Smooth muscle cell (in vitro differentiated cells): ENCODE results near the gene PANK1. TPM values are rescaled to one million over a fixed set of nuclear protein-coding genes. Genes with fewer than 3 reads are reported as not detected.

ENCODE experiments used
- DNase-seq: peaks from one replicate; lab custom pipeline; 2025; ENCODE audit not compliant: unreplicated experiment; lab: John Stamatoyannopoulos, UW
- H2AFZ ChIP-seq: fragments of 200-600 bp; sonication (generic); 2 replicates; pipeline ENCODE4 v1.6.0; 2016; ENCODE audit warnings: antibody characterized with exemption, low read depth, mild to moderate bottlenecking
- H3F3A ChIP-seq: fragments of 200-600 bp; sonication (generic); 2 replicates; pipeline ENCODE4 v1.6.0; 2017; ENCODE audit warnings: antibody characterized with exemption, low read depth
- H3K27ac ChIP-seq: fragments of 200-600 bp; sonication (generic); 2 replicates; pipeline ENCODE4 v1.5.1; 2016; ENCODE audit warnings: low read depth, mild to moderate bottlenecking
- H3K27me3 ChIP-seq: fragments of 200-600 bp; sonication (generic); 2 replicates; pipeline ENCODE4 v1.6.1; 2016; ENCODE audit warnings: low read depth, mild to moderate bottlenecking
- H3K36me3 ChIP-seq: fragments of 200-600 bp; sonication (generic); 2 replicates; pipeline ENCODE4 v1.5.1; 2016; ENCODE audit warnings: low read depth
- H3K4me1 ChIP-seq: fragments of 200-600 bp; sonication (generic); 2 replicates; pipeline ENCODE4 v1.5.1; 2016; ENCODE audit warnings: low read depth
- H3K4me2 ChIP-seq: fragments of 200-600 bp; sonication (generic); 2 replicates; pipeline ENCODE4 v1.6.0; 2016; ENCODE audit warnings: mild to moderate bottlenecking
- H3K4me3 ChIP-seq: fragments of 200-600 bp; sonication (generic); 2 replicates; pipeline ENCODE4 v1.5.1; 2016; ENCODE audit warnings: mild to moderate bottlenecking
- H3K79me2 ChIP-seq: fragments of 200-600 bp; sonication (generic); 2 replicates; pipeline ENCODE4 v1.6.0; 2016; ENCODE audit warnings: low read depth, mild to moderate bottlenecking
- H3K9ac ChIP-seq: fragments of 200-600 bp; sonication (generic); 2 replicates; pipeline ENCODE4 v1.6.0; 2016; ENCODE audit warnings: low read depth
- H3K9me3 ChIP-seq: fragments of 200-600 bp; sonication (generic); replicated peaks from 2 replicates; pipeline ENCODE4 v1.5.1; 2016; ENCODE audit warnings: low read depth
- H4K20me1 ChIP-seq: fragments of 200-600 bp; sonication (generic); 2 replicates; pipeline ENCODE4 v1.6.0; 2016; ENCODE audit warnings: low read depth
- WGBS: methylation state at CpG from one replicate; pipeline ENCODE4 v1.1.7; 2016; ENCODE audit warnings: low lambda C conversion rate; 5-methylcytosine and 5-hydroxymethylcytosine counted together
- polyA plus RNA-seq: library from polyadenylated mRNA; unstranded; fragments of >200 nt; fragmentation: Nextera tagmentation; extraction: Ambion mirVana; gene quantifications from 2 replicates; pipeline ENCODE4 v1.2.1, GENCODE V29; 2016
- total RNA-seq: library from RNA; depleted of rRNA; stranded (reverse); fragments of >200 nt; gene quantifications from 2 replicates; pipeline ENCODE4 v1.2.3, GENCODE V29; 2014
- TF ChIP-seq, protein P1 (sequence below): fragments of 200-600 bp; sonication (generic); IDR thresholded peaks from 2 replicates; pipeline ENCODE4 v1.5.1; 2017; ENCODE audit warnings: borderline replicate concordance, mild to moderate bottlenecking, antibody characterized with exemption; ENCODE audit not compliant: insufficient read depth, poor library complexity, severe bottlenecking

The PANK1 gene
- total and polyA plus RNA-seq, 2 experiments from 2014 or later = 8.6 to 14.1 TPM

DNA sequence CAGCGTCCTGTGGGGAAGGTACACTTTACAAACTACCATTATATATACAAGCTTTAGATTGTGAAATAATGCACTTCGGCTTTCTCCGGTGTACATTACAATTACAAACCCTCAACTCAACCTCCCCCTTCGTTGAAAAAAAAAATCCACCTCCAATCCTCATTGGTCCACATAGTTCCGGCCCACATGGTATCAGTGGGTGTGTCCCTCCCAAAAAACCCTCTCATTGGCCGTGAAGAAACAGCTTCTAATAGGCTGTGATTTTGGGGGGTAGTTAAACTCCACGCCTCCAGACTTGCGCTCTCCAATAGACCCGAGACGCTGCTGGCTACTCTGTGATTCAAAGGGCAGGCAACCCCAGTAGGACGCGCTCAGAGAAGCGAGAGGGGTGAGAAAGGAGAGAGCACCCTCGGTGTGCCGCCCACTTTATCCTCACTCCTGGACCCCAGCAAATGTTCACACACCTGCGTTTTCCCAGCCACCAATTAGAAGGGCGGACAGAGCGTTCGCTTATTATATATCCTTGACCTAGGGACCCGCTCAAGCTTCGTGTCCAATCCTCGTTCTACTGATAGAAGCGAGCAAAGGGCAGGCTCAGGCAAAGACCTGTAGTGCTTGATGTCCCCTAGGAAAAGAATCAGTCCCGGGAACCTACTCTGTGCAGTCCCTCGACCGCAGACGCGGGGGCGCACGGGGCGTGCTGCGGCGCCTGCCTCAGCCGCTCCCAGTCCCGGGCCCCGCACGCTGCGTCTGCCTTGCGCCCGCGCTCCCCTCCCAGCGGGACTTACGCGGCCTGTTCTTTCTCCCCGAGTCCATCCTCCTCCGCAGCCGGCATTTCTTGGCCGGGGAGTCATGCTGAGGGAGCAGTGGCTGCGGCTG, 991 bp downstream of the PANK1 start:
- Histone ChIP-seq H2AFZ (peak overlapping the region; percentile 32), H3K36me3 (no peaks in the 10 kb centered on the region), H3K4me3 (peak overlapping the region; percentile 86), H3K4me1 (peaks cover 17% of the 10 kb centered on the region), H3K9me3 (no peaks in the 10 kb centered on the region), H3K9ac (peak overlapping the region; percentile 76), H3K79me2 (peaks cover 44% of the 10 kb centered on the region), H3F3A (peaks cover 14% of the 10 kb centered on the region), H3K4me2 (peak overlapping the region; percentile 81), H3K27ac (peak overlapping the region; percentile 85), H3K27me3 (no peaks in the 10 kb centered on the region), H4K20me1 (peaks cover 31% of the 10 kb centered on the region)
- DNase-seq = peak; percentile 53
- TF ChIP-seq, protein P1, sequence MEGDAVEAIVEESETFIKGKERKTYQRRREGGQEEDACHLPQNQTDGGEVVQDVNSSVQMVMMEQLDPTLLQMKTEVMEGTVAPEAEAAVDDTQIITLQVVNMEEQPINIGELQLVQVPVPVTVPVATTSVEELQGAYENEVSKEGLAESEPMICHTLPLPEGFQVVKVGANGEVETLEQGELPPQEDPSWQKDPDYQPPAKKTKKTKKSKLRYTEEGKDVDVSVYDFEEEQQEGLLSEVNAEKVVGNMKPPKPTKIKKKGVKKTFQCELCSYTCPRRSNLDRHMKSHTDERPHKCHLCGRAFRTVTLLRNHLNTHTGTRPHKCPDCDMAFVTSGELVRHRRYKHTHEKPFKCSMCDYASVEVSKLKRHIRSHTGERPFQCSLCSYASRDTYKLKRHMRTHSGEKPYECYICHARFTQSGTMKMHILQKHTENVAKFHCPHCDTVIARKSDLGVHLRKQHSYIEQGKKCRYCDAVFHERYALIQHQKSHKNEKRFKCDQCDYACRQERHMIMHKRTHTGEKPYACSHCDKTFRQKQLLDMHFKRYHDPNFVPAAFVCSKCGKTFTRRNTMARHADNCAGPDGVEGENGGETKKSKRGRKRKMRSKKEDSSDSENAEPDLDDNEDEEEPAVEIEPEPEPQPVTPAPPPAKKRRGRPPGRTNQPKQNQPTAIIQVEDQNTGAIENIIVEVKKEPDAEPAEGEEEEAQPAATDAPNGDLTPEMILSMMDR = no peak
- WGBS = 2% methylated on average over 48 of the region's 49 CpGs

DNA sequence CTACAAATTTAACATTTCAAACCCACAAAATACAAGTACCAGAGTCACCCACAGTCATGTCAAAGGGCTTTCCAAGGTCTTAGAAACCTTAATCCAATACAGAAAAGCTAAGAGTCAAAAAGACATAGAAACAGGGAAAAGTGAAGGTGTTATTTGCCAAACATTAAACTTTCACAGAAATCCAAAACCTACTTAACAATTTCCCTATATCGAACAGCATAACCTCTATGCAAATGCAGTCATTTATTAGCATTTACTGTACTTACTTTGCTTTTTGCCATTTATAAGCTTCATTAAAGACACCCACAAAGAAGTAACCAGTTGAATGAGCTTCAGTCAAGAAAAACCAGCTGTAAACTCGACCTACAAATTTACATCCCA, 1.6 kb downstream of the PANK1 start:
- H3K4me3 ChIP-seq = peak overlapping the region; percentile 86
- H2AFZ ChIP-seq = peak overlapping the region; percentile 32
- H3F3A ChIP-seq = peaks cover 14% of the 10 kb centered on the region
- H3K9ac ChIP-seq = peak overlapping the region; percentile 3
- H3K4me2 ChIP-seq = peak overlapping the region; percentile 81
- H4K20me1 ChIP-seq = peaks cover 32% of the 10 kb centered on the region
- H3K27ac ChIP-seq = peak overlapping the region; percentile 85
- peaks cover 48% of the 10 kb centered on the region for H3K79me2 ChIP-seq
- H3K9me3 ChIP-seq = no peaks in the 10 kb centered on the region
- H3K27me3 ChIP-seq = no peaks in the 10 kb centered on the region
- H3K4me1 ChIP-seq = peaks cover 17% of the 10 kb centered on the region
- 0% methylated on average over 2 of the region's 2 CpGs for WGBS
- DNase-seq = no peak
- H3K36me3 ChIP-seq = no peaks in the 10 kb centered on the region
- TF ChIP-seq, protein P1 = no peak

GRCh38 chr10:89642193-89642592, 2.8 kb downstream of the PANK1 start:
- H3K79me2 ChIP-seq = peaks cover 60% of the 10 kb centered on the region
- no peak overlapping the region for H3K27ac ChIP-seq
- H3K27me3 ChIP-seq = no peaks in the 10 kb centered on the region
- H3K4me1 ChIP-seq = peaks cover 17% of the 10 kb centered on the region
- H3K36me3 ChIP-seq = no peaks in the 10 kb centered on the region
- WGBS = 75% methylated on average over 3 of the region's 3 CpGs
- peak overlapping the region; percentile 86 for H3K4me3 ChIP-seq
- TF ChIP-seq, protein P1 = no peak
- no peak overlapping the region for H3K4me2 ChIP-seq
- DNase-seq = no peak
- no peaks in the 10 kb centered on the region for H3K9me3 ChIP-seq
- peaks cover 13% of the 10 kb centered on the region for H3F3A ChIP-seq
- H4K20me1 ChIP-seq = peaks cover 32% of the 10 kb centered on the region
- no peak overlapping the region for H2AFZ ChIP-seq
- H3K9ac ChIP-seq = no peak overlapping the region
